Endodermal cell (in vitro differentiated cells): ENCODE measurements around the gene CAPN3. TPM values are rescaled to one million over a fixed set of nuclear protein-coding genes. Genes with fewer than 3 reads are reported as not detected.

ENCODE experiments used
- DNase-seq: peaks from one replicate; pipeline ENCODE4 v3.0.0-alpha.2; 2017
- H3K27ac ChIP-seq: 2 replicates; pipeline ENCODE4 v1.5.1; 2013; ENCODE audit warnings: mild to moderate bottlenecking, low read depth, low read length, moderate library complexity
- H3K27me3 ChIP-seq: 2 replicates; pipeline ENCODE4 v1.6.1; 2013; ENCODE audit warnings: mild to moderate bottlenecking, low read length, moderate library complexity; ENCODE audit not compliant: insufficient read depth, control insufficient read depth, poor library complexity, severe bottlenecking
- H3K36me3 ChIP-seq: 2 replicates; pipeline ENCODE4 v1.7.0; 2013; ENCODE audit warnings: mild to moderate bottlenecking, low read length, moderate library complexity; ENCODE audit not compliant: control insufficient read depth, insufficient read depth
- H3K4me1 ChIP-seq: one replicate; pipeline ENCODE4 v1.7.0; 2013; ENCODE audit warnings: low read length; ENCODE audit not compliant: control insufficient read depth, insufficient read depth
- H3K4me3 ChIP-seq: 2 replicates; pipeline ENCODE4 v1.5.1; 2013; ENCODE audit warnings: mild to moderate bottlenecking, low read length, moderate library complexity
- H3K9ac ChIP-seq: 2 replicates; pipeline ENCODE4 v1.6.1; 2013; ENCODE audit warnings: mild to moderate bottlenecking, low read length, moderate library complexity; ENCODE audit not compliant: poor library complexity, severe bottlenecking; ENCODE audit errors: extremely low read depth
- H3K9me3 ChIP-seq: 2 replicates; pipeline ENCODE4 v1.6.1; 2013; ENCODE audit warnings: mild to moderate bottlenecking, low read length, moderate library complexity; ENCODE audit not compliant: control insufficient read depth
- H3K27ac Mint-ChIP-seq: 2 replicates; pipeline ENCODE4 v1.8.0; 2020; ENCODE audit warnings: mixed read lengths
- H3K27me3 Mint-ChIP-seq: 2 replicates; pipeline ENCODE4 v1.8.0; 2021; ENCODE audit warnings: mild to moderate bottlenecking, mixed read lengths; ENCODE audit not compliant: insufficient read depth
- H3K36me3 Mint-ChIP-seq: 2 replicates; pipeline ENCODE4 v1.8.0; 2020; ENCODE audit warnings: low read depth, mixed read lengths
- H3K4me1 Mint-ChIP-seq: 2 replicates; pipeline ENCODE4 v1.8.0; 2020; ENCODE audit warnings: mixed read lengths
- H3K4me3 Mint-ChIP-seq: 2 replicates; pipeline ENCODE4 v1.8.0; 2020; ENCODE audit warnings: mild to moderate bottlenecking, moderate library complexity, mixed read lengths
- H3K9me3 Mint-ChIP-seq: 2 replicates; pipeline ENCODE4 v1.8.0; 2020; ENCODE audit warnings: mild to moderate bottlenecking, mixed read lengths
- CTCF ChIP-seq: fragments of 200-600 bp; sonication (generic); conservative IDR thresholded peaks from 2 replicates; pipeline ENCODE4 v1.5.0; 2021; ENCODE audit warnings: antibody characterized with exemption, mild to moderate bottlenecking
- WGBS, 2 experiments: methylation state at CpG; one replicate each; pipeline versions ENCODE4 v1.1.5 to v1.1.7; 2013; ENCODE audit warnings: missing lambda C conversion rate in 2 of 2, mixed read lengths in 1 of 2; ENCODE audit not compliant: insufficient coverage in 1 of 2, insufficient read length in 1 of 2; 5-methylcytosine and 5-hydroxymethylcytosine counted together
- total RNA-seq, 2 donors: library from RNA; stranded (reverse); fragmentation: NEBNext Ultra II Directional in 1 of 2; extraction: Animal tissue kit (Norgen Biotek cat#: 25700) in 1 of 2; gene quantifications; 2 replicates in 1 of 2; 3 replicates in 1 of 2; pipeline ENCODE4 v1.2.1, GENCODE V29; 2021

The CAPN3 gene
- total RNA-seq, 2 donors from 2014 or later = 0.77 to 1.5 TPM

GRCh38 chr15:42387603-42388002 is 28.3 kb downstream of the CAPN3 start:
- Histone ChIP-seq H3K9me3 (no peaks in the 10 kb centered on the region), H3K27me3 (no peaks in the 10 kb centered on the region), H3K9ac (no peak overlapping the region), H3K36me3 (no peaks in the 10 kb centered on the region), H3K4me3 (no peak overlapping the region), H3K4me1 (no peaks in the 10 kb centered on the region), H3K27ac (no peak overlapping the region)
- no peak overlapping the region for H3K27ac Mint-ChIP-seq
- no peak overlapping the region for H3K4me3 Mint-ChIP-seq
- 94 to 96% methylated on average over 7 to 8 of the region's 8 CpGs for WGBS, 2 experiments
- no peaks in the 10 kb centered on the region for H3K27me3 Mint-ChIP-seq
- no peaks in the 10 kb centered on the region for H3K36me3 Mint-ChIP-seq
- no peak for DNase-seq
- no peak for TF ChIP-seq CTCF
- no peaks in the 10 kb centered on the region for H3K9me3 Mint-ChIP-seq
- H3K4me1 Mint-ChIP-seq = peaks cover 12% of the 10 kb centered on the region

- H3K4me3 ChIP-seq = no peak overlapping the region
- H3K36me3 ChIP-seq = no peaks in the 10 kb centered on the region
- H3K27me3 Mint-ChIP-seq = no peaks in the 10 kb centered on the region
- no peak for TF ChIP-seq CTCF
- H3K4me1 ChIP-seq = no peaks in the 10 kb centered on the region
- no peak overlapping the region for H3K27ac ChIP-seq
- no peak for DNase-seq
- peaks cover 4% of the 10 kb centered on the region for H3K4me1 Mint-ChIP-seq
- H3K27ac Mint-ChIP-seq = peak overlapping the region; percentile 35
- no peaks in the 10 kb centered on the region for H3K9me3 Mint-ChIP-seq
- 90 to 94% methylated on average over 11 of the region's 11 CpGs for WGBS, 2 experiments
- no peaks in the 10 kb centered on the region for H3K27me3 ChIP-seq
- H3K9ac ChIP-seq = no peak overlapping the region
- no peaks in the 10 kb centered on the region for H3K36me3 Mint-ChIP-seq
- no peak overlapping the region for H3K4me3 Mint-ChIP-seq
- H3K9me3 ChIP-seq = no peaks in the 10 kb centered on the region
Measured at GRCh38 chr15:42392309-42393024, 33.2 kb downstream of the CAPN3 start.

- Histone ChIP-seq H3K9me3 (no peaks in the 10 kb centered on the region), H3K4me3 (no peak overlapping the region), H3K36me3 (no peaks in the 10 kb centered on the region), H3K4me1 (no peaks in the 10 kb centered on the region), H3K9ac (no peak overlapping the region), H3K27me3 (no peaks in the 10 kb centered on the region), H3K27ac (no peak overlapping the region)
- 96 to 98% methylated on average over 6 to 13 of the region's 13 CpGs for WGBS, 2 experiments
- H3K4me3 Mint-ChIP-seq = no peak overlapping the region
- H3K27ac Mint-ChIP-seq = no peak overlapping the region
- H3K36me3 Mint-ChIP-seq = no peaks in the 10 kb centered on the region
- no peak for TF ChIP-seq CTCF
- no peaks in the 10 kb centered on the region for H3K27me3 Mint-ChIP-seq
- DNase-seq = no peak
- H3K9me3 Mint-ChIP-seq = no peaks in the 10 kb centered on the region
- no peaks in the 10 kb centered on the region for H3K4me1 Mint-ChIP-seq
Measured at GRCh38 chr15:42394106-42394505, 34.8 kb downstream of the CAPN3 start.
